Panc1 (cell line): ENCODE data around the gene DYNLL2. TPM values are rescaled to one million over a fixed set of nuclear protein-coding genes. Genes with fewer than 3 reads are reported as not detected.

ENCODE experiments used
- ATAC-seq: fragments of 200-7000 bp; cut with Tn5 transposase; 2 replicates; pipeline ENCODE4 v1.9.1; 2020; ENCODE audit warnings: mild to moderate bottlenecking, moderate library complexity
- BruUV-seq: library from RNA; stranded (reverse); fragments of 400-500 nt; replicated peaks from 2 replicates; lab custom pipeline; 2021; lab: Mats Ljungman, UMichigan
- CTCF ChIA-PET: fragments of 300-600 bp; sonication (Branson Sonifier 250); formaldehyde crosslinking; loops from one replicate; lab custom pipeline; 2022; ENCODE audit warnings: antibody characterized with exemption; lab: Charles Lee
- POLR2A ChIA-PET: fragments of 300-600 bp; sonication (Branson Sonifier 250); formaldehyde crosslinking; loops from one replicate; lab custom pipeline; 2022; ENCODE audit warnings: antibody characterized with exemption; lab: Charles Lee
- DNase-seq: peaks from one replicate; pipeline ENCODE4 v3.0.0-alpha.2; 2010; ENCODE audit warnings: low read depth, low spot score
- H3K27ac ChIP-seq: 2 replicates; pipeline ENCODE4 v1.5.1; 2011; ENCODE audit warnings: mild to moderate bottlenecking, low read length, inconsistent platforms
- H3K27me3 ChIP-seq: fragments of 200-500 bp; sonication (Bioruptor generic); 2 replicates; pipeline ENCODE4 v1.6.0; 2014; ENCODE audit warnings: low read length, inconsistent platforms; ENCODE audit not compliant: control insufficient read depth, insufficient read depth
- H3K36me3 ChIP-seq: fragments of 200-500 bp; sonication (Bioruptor generic); 2 replicates; pipeline ENCODE4 v1.5.1; 2014; ENCODE audit warnings: inconsistent platforms, mild to moderate bottlenecking, low read length, moderate library complexity; ENCODE audit not compliant: control insufficient read depth, insufficient read depth
- H3K4me1 ChIP-seq: 2 replicates; pipeline ENCODE4 v1.5.1; 2011; ENCODE audit warnings: inconsistent platforms, mild to moderate bottlenecking, low read length, moderate library complexity; ENCODE audit not compliant: control insufficient read depth, insufficient read depth
- H3K4me3 ChIP-seq, 2 experiments: 2 replicates each; pipeline ENCODE4 v1.5.1; 2011 to 2012; ENCODE audit warnings: low read depth in 2 of 2, low read length in 2 of 2, mild to moderate bottlenecking in 2 of 2, inconsistent platforms in 1 of 2, moderate library complexity in 1 of 2
- H3K9me3 ChIP-seq: fragments of 200-500 bp; sonication (Bioruptor generic); 2 replicates; pipeline ENCODE4 v1.5.1; 2014; ENCODE audit warnings: low read depth, mild to moderate bottlenecking, inconsistent platforms, low read length, moderate library complexity; ENCODE audit not compliant: control insufficient read depth, insufficient read depth
- CTCF ChIP-seq: fragments of 450-650 bp; IDR thresholded peaks from 2 replicates; pipeline ENCODE4 v1.5.1; 2017; ENCODE audit warnings: mild to moderate bottlenecking
- POLR2AphosphoS5 ChIP-seq: IDR thresholded peaks from 2 replicates; pipeline ENCODE4 v1.6.1; 2012; ENCODE audit warnings: mild to moderate bottlenecking, low read depth, low read length, moderate library complexity
- REST ChIP-seq, 2 experiments: IDR thresholded peaks; 2 replicates each; pipeline ENCODE4 v1.6.1; 2011 to 2012; ENCODE audit warnings: low read depth in 2 of 2, control low read depth in 1 of 2, low read length in 1 of 2, mild to moderate bottlenecking in 1 of 2, moderate library complexity in 1 of 2; ENCODE audit not compliant: insufficient read depth in 1 of 2
- SIN3A ChIP-seq: IDR thresholded peaks from 2 replicates; pipeline ENCODE4 v1.6.1; 2012; ENCODE audit warnings: low read depth, mild to moderate bottlenecking, low read length, moderate library complexity, borderline replicate concordance; ENCODE audit not compliant: insufficient read depth
- TCF7L2 ChIP-seq: IDR thresholded peaks from 2 replicates; pipeline ENCODE4 v1.6.1; 2011; ENCODE audit warnings: mild to moderate bottlenecking, low read depth, low read length, inconsistent platforms
- in situ Hi-C: cut with HindIII; loops from 2 replicates; pipeline ENCODE4 v1.10.0; 2016; ENCODE audit warnings: low sequenced_read_pairs, low pct_unique_long_range_greater_than_20kb
- intact Hi-C: fragments of 100-400 bp; cut with micrococcal nuclease; formaldehyde crosslinking; loops from one replicate; pipeline ENCODE4 v1.10.0; 2022; ENCODE audit not compliant: unreplicated experiment
- total RNA-seq: library from RNA; stranded (reverse); gene quantifications from one replicate; pipeline ENCODE4 v1.2.1, GENCODE V29; 2021; ENCODE audit not compliant: unreplicated experiment

DYNLL2 gene
- total RNA-seq, 1 experiment from 2014 or later: 19.8 TPM

GRCh38 chr17:58050966-58051365 lies 32.3 kb upstream of the DYNLL2 start:
- ChIA-PET CTCF (no interaction called here), POLR2A (no interaction called here)
- Histone ChIP-seq H3K4me3 (no peak overlapping the region), H3K27ac (no peak overlapping the region), H3K27me3 (0 out of 2 replicates have a peak, but pooled peaks cover 2% of the 10 kb centered on the region), H3K36me3 (no peaks in the 10 kb centered on the region), H3K9me3 (no peaks in the 10 kb centered on the region), H3K4me1 (no peaks in the 10 kb centered on the region)
- in situ Hi-C loops: no loop called here
- intact Hi-C loops: no loop called here
- no peak for TF ChIP-seq SIN3A
- no peak for ATAC-seq
- DNase-seq: no peak
- BruUV-seq: no TSS peak

GRCh38 chr17:58051468-58051867 lies 31.8 kb upstream of the DYNLL2 start:
- ChIA-PET CTCF (interaction anchor here (0.6 kb wide), 1 partner anchor 268 kb away, joined by 3 read pairs; no protein-coding TSS in a partner anchor), POLR2A (no interaction called here)
- TF ChIP-seq TCF7L2 (no peak), POLR2AphosphoS5 (no peak), SIN3A (no peak)
- no peaks in the 10 kb centered on the region for H3K36me3 ChIP-seq
- no peaks in the 10 kb centered on the region for H3K4me1 ChIP-seq
- 0 out of 2 replicates have a peak, but pooled peaks cover 2% of the 10 kb centered on the region for H3K27me3 ChIP-seq
- no TSS peak for BruUV-seq
- in situ Hi-C loops: no loop called here
- intact Hi-C loops: no loop called here
- H3K4me3 ChIP-seq: no peak overlapping the region
- ATAC-seq (no peak), DNase-seq (no peak)
- H3K9me3 ChIP-seq: no peaks in the 10 kb centered on the region
- H3K27ac ChIP-seq: no peak overlapping the region

- H3K4me1 ChIP-seq: no peaks in the 10 kb centered on the region
- ChIA-PET POLR2A (interaction anchor here (1.0 kb wide), 1 partner anchor 30 kb away, joined by 7 read pairs; the partner anchor contains the start of gene DYNLL2), CTCF (no interaction called here)
- no peaks in the 10 kb centered on the region for H3K36me3 ChIP-seq
- H3K27ac ChIP-seq: no peak overlapping the region
- in situ Hi-C loops (no loop called here), intact Hi-C loops (no loop called here)
- BruUV-seq: no TSS peak
- DNase-seq: no peak
- 0 out of 2 replicates have a peak, but pooled peaks cover 2% of the 10 kb centered on the region for H3K27me3 ChIP-seq
- no peak for ATAC-seq
- H3K4me3 ChIP-seq: no peak overlapping the region
- no peak for TF ChIP-seq TCF7L2
- no peak for TF ChIP-seq CTCF
- no peak for TF ChIP-seq REST (IDR thresholded peaks at IDR 0.05; ENCODE audit: insufficient read depth in 1 of 2, low read depth in 2 of 2, low read length in 1 of 2)
- no peak for TF ChIP-seq SIN3A
- TF ChIP-seq POLR2AphosphoS5: no peak
- no peaks in the 10 kb centered on the region for H3K9me3 ChIP-seq
Observed at GRCh38 chr17:58052407-58052806, 30.8 kb upstream of the DYNLL2 start.
